ENCODE results near the gene HS3ST1.
"Not testable (repeated sequence)": the region's sequence is repeated elsewhere in the genome, so short reads cannot be mapped to it uniquely, and the experiment has no call there.

HS3ST1 gene

GRCh38 chr4:11399461-11399971 is 29.2 kb downstream of the HS3ST1 start:
- no peak overlapping the region for H3K27ac ChIP-seq (ENCODE audit: poor library complexity, severe bottlenecking)
- no peak overlapping the region for H3K4me3 ChIP-seq (ENCODE audit: severe bottlenecking)
- no peaks in the 10 kb centered on the region for H3K27me3 ChIP-seq (ENCODE audit: insufficient read depth, poor library complexity, severe bottlenecking)
- peaks cover 27% of the 10 kb centered on the region for H3K4me1 ChIP-seq (ENCODE audit: insufficient read depth, poor library complexity, severe bottlenecking)
- DNase-seq (ENCODE audit: low spot score): peak; percentile 51
- H3K36me3 ChIP-seq (ENCODE audit: low read depth): peaks cover 13% of the 10 kb centered on the region
- H3K9me3 ChIP-seq (ENCODE audit: severe bottlenecking): no peaks in the 10 kb centered on the region
- no peak for TF ChIP-seq CTCF (IDR thresholded peaks at IDR 0.05; ENCODE audit: poor library complexity, severe bottlenecking)
- no peak for ATAC-seq (ENCODE audit: low read depth)

- TF ChIP-seq CTCF (IDR thresholded peaks at IDR 0.05; ENCODE audit: poor library complexity, severe bottlenecking): no peak
- no peak overlapping the region for H3K4me3 ChIP-seq (ENCODE audit: severe bottlenecking)
- H3K27me3 ChIP-seq (ENCODE audit: insufficient read depth, poor library complexity, severe bottlenecking): no peaks in the 10 kb centered on the region
- peak overlapping the region; percentile 80 for H3K27ac ChIP-seq (ENCODE audit: poor library complexity, severe bottlenecking)
- H3K36me3 ChIP-seq (ENCODE audit: low read depth): peaks cover 13% of the 10 kb centered on the region
- H3K9me3 ChIP-seq (ENCODE audit: severe bottlenecking): no peaks in the 10 kb centered on the region
- DNase-seq (ENCODE audit: low spot score): no peak
- H3K4me1 ChIP-seq (ENCODE audit: insufficient read depth, poor library complexity, severe bottlenecking): peaks cover 28% of the 10 kb centered on the region
- no peak for ATAC-seq (ENCODE audit: low read depth)
Measured at GRCh38 chr4:11397819-11398610, 30.7 kb downstream of the HS3ST1 start.

- Histone ChIP-seq H3K4me3 (ENCODE audit: severe bottlenecking) (no peak overlapping the region), H3K27ac (ENCODE audit: poor library complexity, severe bottlenecking) (peak overlapping the region; percentile 80), H3K27me3 (ENCODE audit: insufficient read depth, poor library complexity, severe bottlenecking) (no peaks in the 10 kb centered on the region), H3K9me3 (ENCODE audit: severe bottlenecking) (no peaks in the 10 kb centered on the region), H3K36me3 (ENCODE audit: low read depth) (peaks cover 13% of the 10 kb centered on the region), H3K4me1 (ENCODE audit: insufficient read depth, poor library complexity, severe bottlenecking) (peaks cover 27% of the 10 kb centered on the region)
- TF ChIP-seq CTCF (IDR thresholded peaks at IDR 0.05; ENCODE audit: poor library complexity, severe bottlenecking): no peak
- DNase-seq (ENCODE audit: low spot score): peak; percentile 73
- peak; percentile 99 for ATAC-seq (ENCODE audit: low read depth)
Measured at GRCh38 chr4:11397146-11397545, 31.5 kb downstream of the HS3ST1 start.

GRCh38 chr4:11393551-11393950 is 35.1 kb downstream of the HS3ST1 start:
- H3K4me1 ChIP-seq (ENCODE audit: insufficient read depth, poor library complexity, severe bottlenecking): peaks cover 25% of the 10 kb centered on the region
- H3K4me3 ChIP-seq (ENCODE audit: severe bottlenecking): no peak overlapping the region
- H3K9me3 ChIP-seq (ENCODE audit: severe bottlenecking): no peaks in the 10 kb centered on the region
- no peaks in the 10 kb centered on the region for H3K27me3 ChIP-seq (ENCODE audit: insufficient read depth, poor library complexity, severe bottlenecking)
- ATAC-seq (ENCODE audit: low read depth) (no peak), DNase-seq (ENCODE audit: low spot score) (no peak)
- H3K27ac ChIP-seq (ENCODE audit: poor library complexity, severe bottlenecking): no peak overlapping the region
- peaks cover 6% of the 10 kb centered on the region; the same call in 1 of the 2 replicates for H3K36me3 ChIP-seq (ENCODE audit: low read depth)
- TF ChIP-seq CTCF (IDR thresholded peaks at IDR 0.05; ENCODE audit: poor library complexity, severe bottlenecking): no peak

GRCh38 chr4:11384072-11384471 is 44.6 kb downstream of the HS3ST1 start:
- not testable (repeated sequence) for H3K4me1 ChIP-seq (ENCODE audit: insufficient read depth, poor library complexity, severe bottlenecking); H3K9me3 ChIP-seq (ENCODE audit: severe bottlenecking); ATAC-seq (ENCODE audit: low read depth); H3K27me3 ChIP-seq (ENCODE audit: insufficient read depth, poor library complexity, severe bottlenecking); H3K4me3 ChIP-seq (ENCODE audit: severe bottlenecking); H3K36me3 ChIP-seq (ENCODE audit: low read depth); H3K27ac ChIP-seq (ENCODE audit: poor library complexity, severe bottlenecking); DNase-seq (ENCODE audit: low spot score)
